Skeletal muscle cell (primary cell): Measurements from ENCODE around the gene PPIA.
"Not testable (repeated sequence)": the region's sequence is repeated elsewhere in the genome, so short reads cannot be mapped to it uniquely, and the experiment has no call there.

ENCODE experiments used
- DNase-seq: peaks from one replicate; pipeline ENCODE4 v3.0.0-alpha.2; 2010; ENCODE audit warnings: low read depth
- H3K4me3 ChIP-seq: 2 replicates; pipeline ENCODE4 v1.5.1; 2011; ENCODE audit warnings: low read depth, mild to moderate bottlenecking, control low read depth, low read length, moderate library complexity

PPIA gene

DNA sequence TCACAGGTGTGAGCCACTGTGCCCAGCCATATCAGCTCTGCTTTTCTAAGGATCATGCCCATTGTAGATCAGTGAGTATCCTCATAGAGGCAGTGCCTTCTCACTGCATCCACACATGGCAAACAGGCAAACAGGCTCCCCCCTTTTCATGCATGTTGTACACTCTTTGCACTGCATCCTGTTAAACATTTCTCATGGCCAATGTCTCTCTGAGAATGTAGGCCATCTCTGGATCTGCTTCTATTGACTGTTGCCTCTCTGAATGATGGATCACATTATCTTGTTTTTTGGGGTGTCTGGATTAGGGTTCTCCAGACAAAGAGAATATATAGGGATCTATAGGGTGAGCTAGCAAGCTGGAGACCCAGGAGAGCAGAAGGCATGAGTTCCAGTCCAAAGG, 13.1 kb upstream of the PPIA start:
- no peak overlapping the region for H3K4me3 ChIP-seq
- no peak for DNase-seq

DNA sequence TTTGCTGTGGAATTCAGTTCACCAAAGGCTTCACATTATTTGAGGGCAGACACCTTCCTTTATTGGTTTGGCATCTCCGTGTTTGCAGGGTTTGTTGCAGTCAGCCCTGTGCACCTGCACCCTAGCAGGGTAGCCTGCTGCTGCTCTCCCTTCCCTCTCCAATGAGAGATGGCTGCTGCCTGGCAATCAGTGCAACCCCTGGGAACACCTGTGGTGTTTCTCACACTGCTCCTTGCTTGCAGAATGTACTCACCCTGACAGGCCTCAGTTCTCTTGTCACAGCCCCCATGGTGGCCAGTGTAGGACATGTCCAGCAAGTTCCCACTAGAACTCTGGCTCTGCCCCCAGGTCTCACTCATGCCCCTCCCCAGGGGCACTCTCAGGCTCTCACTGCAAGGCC, 12.1 kb upstream of the PPIA start:
- no peak for DNase-seq

DNA sequence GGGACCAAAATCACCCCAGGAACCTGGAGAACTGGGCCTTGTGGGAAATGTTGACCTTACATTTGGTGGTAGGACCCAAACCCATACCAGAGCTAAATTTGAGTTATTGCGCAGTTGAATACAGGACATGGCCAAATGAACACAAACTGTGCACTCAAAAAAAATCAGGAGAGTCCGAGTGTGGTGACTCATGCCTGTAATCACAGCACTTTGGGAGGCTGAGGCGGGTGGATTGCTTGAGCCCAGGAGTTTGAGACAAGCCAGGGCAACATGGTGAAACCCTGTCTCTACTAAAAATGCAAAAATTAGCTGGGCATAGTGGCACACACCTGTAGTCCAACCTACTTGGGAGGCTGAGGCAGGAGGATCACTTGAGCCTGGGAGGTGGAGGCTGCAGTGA, 11.3 kb upstream of the PPIA start:
- not testable (repeated sequence) for H3K4me3 ChIP-seq, DNase-seq

More for the DNA sequence above, 12.1 kb upstream of the PPIA start:
- H3K4me3 ChIP-seq = no peak overlapping the region

DNA sequence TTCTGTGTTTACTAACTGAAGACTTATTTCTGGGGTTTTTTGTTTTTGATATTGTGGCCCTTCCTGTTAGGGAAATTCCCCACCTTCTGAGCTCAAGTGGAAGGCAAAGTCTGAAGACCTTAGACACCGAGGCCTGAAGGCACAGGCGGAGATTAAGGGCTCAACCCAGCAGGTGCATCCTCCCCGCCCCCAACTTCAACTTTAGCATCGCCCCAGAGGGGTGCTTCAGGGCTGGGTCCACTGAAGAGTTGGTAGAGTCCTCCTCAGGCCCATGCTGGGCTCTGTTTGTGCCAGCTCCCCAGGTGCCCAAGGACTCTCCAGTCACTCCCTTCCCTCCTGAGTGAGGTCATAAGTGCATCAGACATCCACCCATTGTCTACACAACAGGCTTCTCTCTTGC, 9.4 kb upstream of the PPIA start:
- no peak overlapping the region for H3K4me3 ChIP-seq
- no peak for DNase-seq

DNA sequence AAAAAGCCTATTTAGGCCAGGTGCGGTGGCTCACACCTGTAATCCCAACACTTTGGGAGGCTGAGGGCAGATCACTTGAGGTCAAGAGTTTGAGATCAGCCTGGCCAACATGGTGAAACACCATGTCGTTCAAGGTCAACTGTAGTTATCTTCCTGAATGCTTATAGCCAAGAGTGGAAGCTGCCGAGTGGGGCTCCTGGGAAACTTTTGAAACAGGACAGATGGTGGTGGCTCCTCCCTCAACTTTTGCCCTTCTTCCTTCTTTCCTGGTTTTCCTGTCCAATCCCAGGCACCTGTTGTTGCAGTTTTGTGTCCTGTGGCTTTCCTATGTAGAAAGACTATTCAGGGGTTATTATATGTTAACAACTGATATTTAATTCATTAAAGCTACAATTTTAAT, 8.7 kb upstream of the PPIA start:
- H3K4me3 ChIP-seq = no peak overlapping the region
- no peak for DNase-seq

DNA sequence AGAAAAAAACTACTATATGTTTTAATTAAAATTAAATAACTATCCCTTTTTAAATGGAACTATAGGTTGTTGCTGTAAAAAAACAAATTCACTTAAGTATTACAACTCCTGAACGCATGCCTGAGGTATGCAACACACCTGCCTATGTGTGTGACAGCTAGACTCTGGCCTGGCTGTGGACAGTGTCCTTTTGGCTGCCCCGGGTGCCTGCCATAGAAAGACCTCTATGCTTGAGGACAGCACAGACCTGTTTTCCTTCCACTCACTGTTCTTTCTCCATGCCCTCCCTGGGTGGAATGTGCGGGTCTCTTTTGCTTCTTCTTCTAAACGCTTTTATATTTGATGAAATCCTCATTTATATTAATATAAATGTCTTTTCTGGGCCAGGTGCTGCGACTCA, 6.5 kb upstream of the PPIA start:
- DNase-seq = no peak
- no peak overlapping the region for H3K4me3 ChIP-seq

DNA sequence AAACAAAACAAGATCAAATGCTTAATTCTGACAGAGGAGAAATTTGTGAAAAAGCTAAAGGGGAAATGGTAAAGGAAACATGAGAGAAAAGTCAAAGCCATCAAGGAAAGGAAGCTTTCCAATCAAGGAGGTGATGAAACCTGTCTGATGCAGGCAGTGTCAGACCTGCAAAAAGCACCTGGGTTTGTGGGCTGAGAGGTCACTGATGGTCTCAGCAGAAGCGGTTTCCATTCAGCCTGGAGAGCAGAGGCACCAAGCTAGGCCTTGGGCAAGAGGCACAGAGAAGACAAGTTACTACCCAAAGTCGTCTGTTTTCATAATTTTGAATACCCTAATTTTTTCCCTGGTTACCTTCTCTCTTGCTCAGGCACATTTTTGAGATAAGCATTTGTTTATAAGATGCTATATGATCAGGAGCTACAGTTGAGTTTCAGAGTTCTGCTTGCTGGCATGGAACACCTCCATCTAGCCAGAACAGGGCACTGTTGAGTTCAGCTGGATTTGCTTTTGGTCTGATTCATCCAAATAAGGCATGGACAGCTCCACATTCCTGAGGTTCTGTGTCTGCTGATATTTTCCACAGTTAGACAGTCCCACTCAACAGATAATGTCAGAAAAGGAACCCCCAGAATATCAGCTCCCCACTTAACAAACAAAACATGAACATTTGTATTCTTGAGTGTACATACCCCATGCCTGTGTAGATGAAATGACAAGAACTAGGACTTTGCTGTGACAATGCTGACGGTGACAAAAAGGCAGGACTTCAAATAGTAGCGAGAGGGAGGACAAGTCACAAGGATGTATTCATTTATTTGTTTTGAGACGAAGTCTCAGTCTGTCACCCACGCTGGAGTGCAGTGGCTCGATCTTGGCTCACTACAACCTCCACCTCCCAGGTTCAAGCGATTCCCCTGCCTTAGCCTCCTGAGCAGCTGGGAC, 4.9 kb upstream of the PPIA start:
- no peak overlapping the region for H3K4me3 ChIP-seq
- no peak for DNase-seq

DNA sequence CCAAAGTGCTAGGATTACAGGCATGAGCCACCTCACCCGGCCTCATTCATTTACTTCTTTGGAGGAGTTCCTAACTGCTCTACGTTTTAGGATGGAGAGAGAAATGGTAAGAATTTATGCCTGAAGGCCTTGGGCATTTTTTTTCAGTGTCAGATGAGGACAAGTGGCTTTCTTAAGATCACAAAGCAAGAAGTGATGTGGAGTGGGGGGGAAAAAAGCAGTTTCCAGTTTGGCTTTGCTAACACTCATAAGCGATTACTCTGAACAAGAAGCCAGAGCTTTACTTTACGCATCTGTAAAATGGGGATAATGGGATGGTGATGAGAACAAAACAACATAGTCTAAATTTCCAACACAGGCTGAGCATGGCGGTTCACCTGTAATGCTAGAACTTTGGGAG, 2.6 kb upstream of the PPIA start:
- no peak overlapping the region for H3K4me3 ChIP-seq
- no peak for DNase-seq

DNA sequence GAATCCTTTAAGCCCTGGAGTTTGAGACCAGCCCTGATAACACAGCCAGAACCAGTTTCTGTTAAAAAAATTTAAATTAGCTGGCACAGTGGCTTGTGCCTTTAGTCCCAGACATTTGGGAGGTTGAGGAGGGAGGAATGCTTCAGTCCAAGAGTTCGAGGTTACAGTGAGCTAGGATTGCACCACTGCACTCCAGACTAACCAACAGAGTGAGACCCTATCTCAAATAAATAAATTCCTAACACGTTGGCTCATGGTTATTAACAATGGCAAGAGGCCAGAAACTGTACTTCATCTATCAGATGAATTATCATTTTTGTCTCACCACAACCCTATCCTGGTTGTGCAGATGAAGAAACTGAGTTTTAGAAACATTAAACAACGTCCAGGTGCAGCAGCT, 2.1 kb upstream of the PPIA start:
- no peak overlapping the region for H3K4me3 ChIP-seq
- DNase-seq = no peak

DNA sequence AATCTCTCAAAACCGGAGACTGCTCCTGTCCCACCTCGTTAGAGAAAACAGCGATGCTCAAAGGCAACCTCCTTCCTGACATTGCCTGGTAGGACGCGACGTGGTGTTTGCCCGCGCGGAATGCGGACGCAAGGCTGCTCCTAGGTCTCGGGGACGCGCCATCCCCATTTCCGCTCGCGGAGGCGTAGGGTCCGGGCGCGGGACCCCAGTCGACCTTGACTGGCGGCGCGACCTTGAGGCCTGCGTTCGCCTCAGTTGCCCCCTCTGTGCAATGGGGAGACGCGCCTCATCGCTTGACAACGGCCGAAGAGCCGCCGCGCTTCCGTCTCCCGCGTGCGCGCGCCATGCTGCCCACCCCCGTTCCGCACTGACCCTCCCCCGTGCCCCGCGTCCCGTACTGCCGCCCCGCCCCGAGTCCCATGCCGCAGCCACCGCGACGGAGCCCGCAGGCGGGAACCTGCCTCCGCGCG, 412 bp upstream of the PPIA start:
- peak overlapping the region; percentile 88 for H3K4me3 ChIP-seq
- no peak for DNase-seq

DNA sequence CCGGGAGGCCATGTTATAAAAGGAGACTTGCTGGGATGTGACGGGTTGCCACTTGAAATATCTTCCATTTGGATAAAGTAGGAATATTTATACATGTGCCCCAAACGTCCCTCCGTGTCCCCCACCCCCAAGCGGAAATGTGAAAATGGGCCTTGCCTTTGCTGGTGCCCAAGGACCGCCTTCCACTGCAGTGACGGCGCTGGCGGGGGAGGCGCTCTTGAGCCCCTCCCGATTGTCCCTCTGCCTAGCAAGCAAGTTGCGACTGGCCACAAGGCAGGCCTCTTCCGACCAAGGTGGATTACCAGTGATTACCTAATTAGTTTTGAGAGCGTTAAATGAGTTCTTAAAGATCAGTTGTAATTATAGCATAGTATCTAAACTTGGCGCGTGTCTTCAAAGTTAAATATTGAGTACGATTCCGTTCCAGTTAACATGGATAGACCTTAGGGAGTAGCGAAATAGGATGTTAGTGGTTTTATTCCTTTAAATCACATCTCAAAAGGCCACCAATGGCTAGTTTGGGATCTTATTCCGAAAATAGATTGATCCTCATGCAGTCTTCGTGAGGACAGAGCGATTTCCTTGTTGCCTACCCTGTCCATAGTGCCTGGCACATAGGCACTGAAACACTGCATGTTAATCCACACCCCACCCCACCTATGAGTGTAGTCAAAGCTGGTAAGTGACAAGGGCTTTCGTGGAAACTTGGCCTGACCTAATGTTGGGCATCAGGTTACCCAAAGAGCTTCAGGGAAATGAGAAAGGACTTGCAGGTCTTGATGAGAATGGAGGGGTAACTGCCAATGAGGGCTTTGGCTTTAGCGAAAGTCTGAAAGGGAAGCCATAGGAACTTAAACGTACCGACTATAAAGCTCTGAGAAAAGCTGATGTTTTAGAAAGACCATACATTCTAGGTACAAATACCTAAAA, 1.1 kb downstream of the PPIA start:
- peak overlapping the region; percentile 88 for H3K4me3 ChIP-seq
- peak; percentile 63 for DNase-seq

DNA sequence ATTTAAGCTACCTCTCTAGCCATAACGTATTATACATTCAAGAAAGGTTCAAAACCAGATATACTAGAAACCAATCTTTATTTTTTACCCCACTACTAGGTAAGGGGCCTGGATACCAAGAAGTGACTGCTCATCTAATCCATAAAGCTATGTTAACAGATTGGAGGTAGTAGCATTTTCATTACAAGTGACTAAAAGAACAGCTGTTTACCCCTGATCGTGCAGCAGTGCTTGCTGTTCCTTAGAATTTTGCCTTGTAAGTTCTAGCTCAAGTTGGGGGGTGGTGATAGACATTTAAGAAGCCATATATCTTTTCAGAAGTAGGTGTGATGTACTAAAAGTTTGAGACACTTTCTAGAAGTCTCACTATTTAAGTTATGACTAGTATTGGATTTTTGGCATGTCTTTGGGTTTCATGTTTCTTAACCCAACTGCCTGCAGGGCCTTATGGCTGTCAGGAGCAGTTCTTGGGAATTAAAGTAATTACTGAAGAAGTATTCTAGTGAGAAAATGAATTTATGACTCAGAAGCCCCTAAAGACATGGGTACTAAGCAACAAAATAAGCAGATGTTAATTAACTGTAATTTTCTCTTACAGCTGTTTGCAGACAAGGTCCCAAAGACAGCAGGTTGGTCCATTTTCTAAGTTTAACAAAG, 2.3 kb downstream of the PPIA start:
- H3K4me3 ChIP-seq = peak overlapping the region; percentile 88
- DNase-seq = no peak

DNA sequence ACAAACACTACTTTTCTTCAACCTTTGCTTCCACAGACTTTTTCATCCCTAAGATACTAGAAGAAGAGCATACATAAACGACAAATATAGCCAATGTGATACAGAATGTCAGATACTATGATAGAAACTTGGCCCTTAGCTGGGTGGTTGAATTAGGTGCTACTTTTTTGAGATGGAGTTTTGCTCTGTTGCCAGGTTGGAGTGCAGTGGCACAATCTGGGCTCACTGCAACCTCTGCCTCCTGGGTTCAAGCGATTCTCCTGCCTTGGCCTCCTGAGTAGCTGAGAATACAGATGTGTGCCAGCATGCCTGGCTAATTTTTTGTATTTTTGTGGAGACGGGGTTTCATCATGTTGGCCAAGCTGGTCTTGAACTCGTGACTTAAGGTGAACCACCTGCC, 3.5 kb downstream of the PPIA start:
- DNase-seq = no peak
- no peak overlapping the region for H3K4me3 ChIP-seq

DNA sequence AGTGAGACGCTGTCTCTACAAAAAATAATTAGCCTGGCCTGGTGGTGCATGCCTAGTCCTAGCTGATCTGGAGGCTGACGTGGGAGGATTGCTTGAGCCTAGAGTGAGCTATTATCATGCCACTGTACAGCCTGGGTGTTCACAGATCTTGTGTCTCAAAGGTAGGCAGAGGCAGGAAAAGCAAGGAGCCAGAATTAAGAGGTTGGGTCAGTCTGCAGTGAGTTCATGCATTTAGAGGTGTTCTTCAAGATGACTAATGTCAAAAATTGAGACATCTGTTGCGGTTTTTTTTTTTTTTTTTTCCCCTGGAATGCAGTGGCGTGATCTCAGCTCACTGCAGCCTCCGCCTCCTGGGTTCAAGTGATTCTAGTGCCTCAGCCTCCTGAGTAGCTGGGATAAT, 5.4 kb downstream of the PPIA start:
- no peak overlapping the region for H3K4me3 ChIP-seq
- no peak for DNase-seq

DNA sequence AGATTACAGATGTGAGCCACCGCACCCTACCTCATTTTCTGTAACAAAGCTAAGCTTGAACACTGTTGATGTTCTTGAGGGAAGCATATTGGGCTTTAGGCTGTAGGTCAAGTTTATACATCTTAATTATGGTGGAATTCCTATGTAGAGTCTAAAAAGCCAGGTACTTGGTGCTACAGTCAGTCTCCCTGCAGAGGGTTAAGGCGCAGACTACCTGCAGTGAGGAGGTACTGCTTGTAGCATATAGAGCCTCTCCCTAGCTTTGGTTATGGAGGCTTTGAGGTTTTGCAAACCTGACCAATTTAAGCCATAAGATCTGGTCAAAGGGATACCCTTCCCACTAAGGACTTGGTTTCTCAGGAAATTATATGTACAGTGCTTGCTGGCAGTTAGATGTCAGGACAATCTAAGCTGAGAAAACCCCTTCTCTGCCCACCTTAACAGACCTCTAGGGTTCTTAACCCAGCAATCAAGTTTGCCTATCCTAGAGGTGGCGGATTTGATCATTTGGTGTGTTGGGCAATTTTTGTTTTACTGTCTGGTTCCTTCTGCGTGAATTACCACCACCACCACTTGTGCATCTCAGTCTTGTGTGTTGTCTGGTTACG, 6.0 kb downstream of the PPIA start:
- no peak overlapping the region for H3K4me3 ChIP-seq

DNA sequence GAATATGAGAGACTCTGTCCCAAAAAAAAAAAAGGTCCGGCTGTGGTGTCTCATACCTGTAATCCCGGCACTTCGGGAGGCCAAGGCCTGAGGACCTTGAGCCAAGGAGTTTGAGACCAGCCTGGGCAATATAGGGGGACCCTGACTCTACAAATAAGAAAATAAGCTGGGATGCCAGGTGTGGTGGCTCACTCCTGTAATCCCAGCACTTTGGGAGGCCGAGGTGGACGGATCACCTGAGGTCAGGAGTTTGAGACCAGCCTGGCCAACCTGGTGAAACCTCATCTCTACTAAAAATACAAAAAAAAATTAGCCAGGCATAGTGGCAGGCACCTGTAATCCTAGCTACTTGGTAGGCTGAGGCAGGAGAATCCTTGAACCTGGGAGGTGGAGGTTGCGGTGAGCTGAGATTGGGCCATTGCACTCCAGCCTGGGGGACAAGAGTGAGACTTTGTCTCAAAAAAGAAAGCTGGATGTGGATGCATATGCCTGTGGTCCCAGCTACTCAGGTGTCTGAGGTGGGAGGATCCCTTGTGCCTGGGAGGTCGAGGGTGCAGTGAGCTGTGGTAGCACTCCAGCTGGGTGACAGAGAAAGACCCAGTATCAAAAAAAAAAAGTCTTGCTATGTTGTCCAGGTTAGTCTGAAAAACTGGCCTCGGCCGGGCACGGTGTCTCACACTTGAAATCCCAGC, 7.5 kb downstream of the PPIA start:
- H3K4me3 ChIP-seq, DNase-seq: not testable (repeated sequence)

More for the DNA sequence above, 6.0 kb downstream of the PPIA start:
- no peak for DNase-seq

DNA sequence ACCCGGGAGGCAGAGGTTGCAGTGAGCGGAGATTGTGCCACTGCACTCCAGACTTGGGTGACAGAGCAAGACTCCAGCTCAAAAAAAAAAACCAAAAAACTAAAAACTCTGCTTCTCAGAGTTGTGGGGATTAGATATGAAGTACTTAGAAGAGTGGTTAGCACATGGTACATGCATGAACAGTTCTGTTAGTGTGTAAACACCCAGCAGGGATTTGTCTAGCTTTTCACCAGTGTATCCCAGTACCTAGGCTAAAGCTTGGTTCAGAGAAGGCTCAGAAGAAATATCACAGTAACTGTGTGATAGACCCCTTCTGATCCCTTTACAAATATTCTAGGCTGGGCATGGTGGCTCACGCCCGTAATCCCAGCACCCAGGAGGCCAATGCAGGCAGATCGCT, 9.5 kb downstream of the PPIA start:
- DNase-seq = no peak
- no peak overlapping the region for H3K4me3 ChIP-seq

DNA sequence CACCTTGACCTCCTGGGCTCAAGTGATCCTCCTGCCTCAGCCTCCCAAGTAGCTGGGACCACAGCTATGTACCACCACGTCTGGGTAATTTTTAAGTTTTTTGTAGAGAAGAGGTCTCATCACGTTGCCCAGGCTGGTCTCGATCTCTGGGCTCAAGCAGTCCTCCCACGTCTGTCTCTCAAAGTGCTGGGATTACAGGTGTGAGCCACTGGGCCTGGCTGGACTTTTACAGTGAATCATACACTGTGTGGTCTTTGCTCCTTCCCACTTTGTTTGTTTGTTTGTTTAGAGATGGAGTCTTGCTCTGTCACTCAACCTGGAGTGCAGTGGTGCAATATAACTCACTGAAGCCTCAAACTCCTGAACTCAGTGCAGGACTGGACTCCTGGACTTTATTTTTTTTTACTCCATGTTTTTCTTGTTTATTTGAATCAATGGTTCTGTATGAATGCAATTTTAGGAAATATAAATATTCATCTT, 12.5 kb downstream of the PPIA start:
- H3K4me3 ChIP-seq = no peak overlapping the region
- DNase-seq = no peak

DNA sequence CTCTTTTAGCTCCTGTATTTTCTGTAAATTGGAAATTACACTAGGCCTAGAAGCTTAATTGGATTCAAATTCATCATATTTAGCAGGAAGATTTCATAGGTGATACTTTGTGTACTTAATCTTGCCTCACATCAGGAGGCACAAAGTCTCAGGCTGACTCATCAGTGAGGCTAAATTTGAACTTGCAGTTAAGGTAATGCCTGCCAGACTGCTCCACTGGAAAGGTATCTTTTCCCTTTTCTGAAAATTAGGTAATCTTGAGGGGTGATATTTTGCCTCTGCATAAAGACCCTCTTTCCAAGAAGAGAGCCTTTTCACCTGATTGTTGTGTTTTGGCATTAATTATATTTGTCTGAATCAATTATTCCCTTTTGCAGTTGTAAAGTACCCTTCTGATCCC, 14.6 kb downstream of the PPIA start:
- DNase-seq = no peak

More for the DNA sequence above, 14.6 kb downstream of the PPIA start:
- H3K4me3 ChIP-seq = no peak overlapping the region
